WTC11 (cell line): ENCODE results near the gene SNX24. TPM values are rescaled to one million over a fixed set of nuclear protein-coding genes. Genes with fewer than 3 reads are reported as not detected.

ENCODE experiments used
- ATAC-seq: fragments of 200-7000 bp; cut with Tn5 transposase; 2 replicates; pipeline ENCODE4 v1.10.0; 2021; ENCODE audit warnings: mild to moderate bottlenecking, moderate library complexity
- CTCF ChIA-PET: fragments of 300-600 bp; sonication (Branson Sonifier 250); formaldehyde crosslinking; loops from one replicate; lab custom pipeline; 2021; ENCODE audit warnings: antibody characterized with exemption; lab: Charles Lee
- POLR2A ChIA-PET: fragments of 350-600 bp; sonication (Branson Sonifier 250); formaldehyde crosslinking; loops from one replicate; lab custom pipeline; 2021; ENCODE audit warnings: antibody characterized with exemption; lab: Charles Lee
- DNase-seq: peaks from one replicate; pipeline ENCODE4 v3.0.0; 2021; ENCODE audit warnings: low spot score
- H3K27ac Mint-ChIP-seq: 2 replicates; pipeline ENCODE4 v1.8.0; 2021; ENCODE audit warnings: mixed read lengths
- H3K27me3 Mint-ChIP-seq: 2 replicates; pipeline ENCODE4 v1.8.0; 2021; ENCODE audit warnings: low read depth, mild to moderate bottlenecking, moderate library complexity, mixed read lengths
- H3K36me3 Mint-ChIP-seq: 2 replicates; pipeline ENCODE4 v1.8.0; 2021; ENCODE audit warnings: mixed read lengths
- H3K4me1 Mint-ChIP-seq: 2 replicates; pipeline ENCODE4 v1.8.0; 2022; ENCODE audit warnings: mixed read lengths
- H3K4me3 Mint-ChIP-seq: 2 replicates; pipeline ENCODE4 v1.8.0; 2021; ENCODE audit warnings: mild to moderate bottlenecking, moderate library complexity, mixed read lengths
- H3K9me3 Mint-ChIP-seq: 2 replicates; pipeline ENCODE4 v1.8.0; 2021; ENCODE audit warnings: mixed read lengths
- ARID4B ChIP-seq: sonication (generic); formaldehyde crosslinking; IDR thresholded peaks from 2 replicates; pipeline ENCODE4 v1.8.0; 2023; ENCODE audit warnings: missing genetic modification reagents, mild to moderate bottlenecking, borderline replicate concordance
- ATF6 ChIP-seq: sonication (generic); formaldehyde crosslinking; IDR thresholded peaks from 2 replicates; pipeline ENCODE4 v1.8.1; 2023; ENCODE audit warnings: mild to moderate bottlenecking, missing genetic modification reagents
- CTCF ChIP-seq: fragments of 200-600 bp; IDR thresholded peaks from 2 replicates; pipeline ENCODE4 v1.8.0; 2022; ENCODE audit warnings: antibody characterized with exemption
- GRHL2 ChIP-seq: fragments of 250-450 bp; sonication (Bioruptor Pico); IDR thresholded peaks from 2 replicates; pipeline ENCODE4 v1.8.0; 2022; ENCODE audit warnings: mild to moderate bottlenecking, moderate library complexity; ENCODE audit not compliant: insufficient replicate concordance, severe bottlenecking
- IRF1 ChIP-seq: sonication (generic); formaldehyde crosslinking; IDR thresholded peaks from 2 replicates; pipeline ENCODE4 v1.8.0; 2023; ENCODE audit warnings: missing genetic modification reagents
- NFATC4 ChIP-seq: fragments of 250-450 bp; sonication (Bioruptor Pico); IDR thresholded peaks from 2 replicates; pipeline ENCODE4 v1.9.0; 2021; ENCODE audit warnings: mild to moderate bottlenecking
- PRDM15 ChIP-seq: sonication (generic); formaldehyde crosslinking; IDR thresholded peaks from 2 replicates; pipeline ENCODE4 v1.8.0; 2022; ENCODE audit warnings: missing genetic modification reagents
- SMAD3 ChIP-seq: sonication (generic); formaldehyde crosslinking; IDR thresholded peaks from 2 replicates; pipeline ENCODE4 v1.8.0; 2022; ENCODE audit warnings: missing genetic modification reagents, mild to moderate bottlenecking, borderline replicate concordance
- SOX15 ChIP-seq: fragments of 250-450 bp; sonication (Bioruptor Pico); IDR thresholded peaks from 2 replicates; pipeline ENCODE4 v1.9.0; 2021; ENCODE audit warnings: mild to moderate bottlenecking
- TCF7 ChIP-seq: sonication (generic); formaldehyde crosslinking; IDR thresholded peaks from 2 replicates; pipeline ENCODE4 v1.8.0; 2022; ENCODE audit warnings: mild to moderate bottlenecking, low read depth, missing genetic modification reagents, moderate library complexity
- TEAD4 ChIP-seq: sonication (generic); formaldehyde crosslinking; IDR thresholded peaks from 2 replicates; pipeline ENCODE4 v1.8.0; 2022; ENCODE audit warnings: mild to moderate bottlenecking, missing genetic modification reagents
- ZNF263 ChIP-seq: sonication (generic); formaldehyde crosslinking; IDR thresholded peaks from 2 replicates; pipeline ENCODE4 v1.8.1; 2022; ENCODE audit warnings: low read depth, mild to moderate bottlenecking, moderate library complexity, missing genetic modification reagents
- ZNF317 ChIP-seq: sonication (generic); formaldehyde crosslinking; IDR thresholded peaks from 2 replicates; pipeline ENCODE4 v1.8.1; 2023; ENCODE audit warnings: low read depth, mild to moderate bottlenecking, moderate library complexity, missing genetic modification reagents, borderline replicate concordance
- ZNF425 ChIP-seq: fragments of 250-450 bp; sonication (Bioruptor Pico); conservative IDR thresholded peaks from 2 replicates; pipeline ENCODE4 v1.9.0; 2021; ENCODE audit warnings: mild to moderate bottlenecking
- total RNA-seq: library from RNA; stranded (reverse); gene quantifications from 3 replicates; pipeline ENCODE4 v1.2.3, GENCODE V29; 2021

SNX24 gene
- total RNA-seq, 1 experiment from 2014 or later: 15.5 TPM

- TF ChIP-seq CTCF: no peak
- TF ChIP-seq NFATC4 (CRISPR knock-in tag): no peak
- TF ChIP-seq ATF6: no peak
- TF ChIP-seq GRHL2 (CRISPR knock-in tag): no peak
- TF ChIP-seq ZNF317: no peak
- no peak for TF ChIP-seq ZNF425 (CRISPR knock-in tag)
- TF ChIP-seq SOX15: no peak
- TF ChIP-seq PRDM15: no peak
- no peak for TF ChIP-seq ARID4B (CRISPR knock-in tag)
- TF ChIP-seq ZNF263: no peak
- TF ChIP-seq TEAD4: no peak
- no peak for TF ChIP-seq IRF1
Measured at GRCh38 chr5:122951658-122952057, 106.2 kb downstream of the SNX24 start (continued).

- TF ChIP-seq SMAD3 (CRISPR knock-in tag): no peak
- TF ChIP-seq TCF7: no peak
- POLR2A ChIA-PET: no interaction called here
Measured at GRCh38 chr5:122954719-122955118, 109.3 kb downstream of the SNX24 start.

More at GRCh38 chr5:122954719-122955118, 109.3 kb downstream of the SNX24 start:
- no peak for ATAC-seq
- Mint-ChIP-seq H3K9me3 (peaks cover 12% of the 10 kb centered on the region), H3K27me3 (no peaks in the 10 kb centered on the region), H3K4me1 (peaks cover 9% of the 10 kb centered on the region), H3K27ac (no peak overlapping the region), H3K36me3 (peaks cover 6% of the 10 kb centered on the region; the same call in 1 of the 2 replicates), H3K4me3 (no peak overlapping the region)
- CTCF ChIA-PET: no interaction called here
- DNase-seq: no peak
